HG03354 (cell line): ENCODE data around the gene ST3GAL3.

Source experiments
- ATAC-seq: cut with Tn5 transposase; IDR thresholded peaks from one replicate; pipeline ENCODE4 v1.9.1; 2021; ENCODE audit warnings: mild to moderate bottlenecking; ENCODE audit not compliant: unreplicated experiment, poor library complexity, severe bottlenecking

ST3GAL3 gene

GRCh38 chr1:43866201-43866600 lies 158.9 kb downstream of the ST3GAL3 start:
- ATAC-seq, result no peak

GRCh38 chr1:43867976-43868740 lies 160.8 kb downstream of the ST3GAL3 start:
- no peak for ATAC-seq

GRCh38 chr1:43868741-43869067 lies 161.4 kb downstream of the ST3GAL3 start:
- ATAC-seq, result no peak

- ATAC-seq, result no peak
These were observed 163.0 kb downstream of the ST3GAL3 start for GRCh38 chr1:43870306-43870705.

- ATAC-seq, result no peak
These were observed 164.0 kb downstream of the ST3GAL3 start for GRCh38 chr1:43871181-43871910.

GRCh38 chr1:43872280-43872679 lies 164.9 kb downstream of the ST3GAL3 start:
- no peak for ATAC-seq

- no peak for ATAC-seq
These were observed 166.5 kb downstream of the ST3GAL3 start for GRCh38 chr1:43873851-43874250.

GRCh38 chr1:43874716-43875115 lies 167.4 kb downstream of the ST3GAL3 start:
- ATAC-seq, result no peak

GRCh38 chr1:43875331-43875730 lies 168.0 kb downstream of the ST3GAL3 start:
- no peak for ATAC-seq

GRCh38 chr1:43877101-43877500 lies 169.8 kb downstream of the ST3GAL3 start:
- no peak for ATAC-seq

- no peak for ATAC-seq
These were observed 171.1 kb downstream of the ST3GAL3 start for GRCh38 chr1:43878440-43878839.

GRCh38 chr1:43878854-43879253 lies 171.5 kb downstream of the ST3GAL3 start:
- no peak for ATAC-seq

- no peak for ATAC-seq
These were observed 172.1 kb downstream of the ST3GAL3 start for GRCh38 chr1:43879414-43879813.

- ATAC-seq, result no peak
These were observed 172.7 kb downstream of the ST3GAL3 start for GRCh38 chr1:43879996-43880395.

GRCh38 chr1:43880604-43881003 lies 173.3 kb downstream of the ST3GAL3 start:
- ATAC-seq, result no peak

- ATAC-seq, result no peak
These were observed 174.1 kb downstream of the ST3GAL3 start for GRCh38 chr1:43881415-43881814.

GRCh38 chr1:43882763-43883162 lies 175.4 kb downstream of the ST3GAL3 start:
- ATAC-seq, result no peak

GRCh38 chr1:43883321-43883720 lies 176.0 kb downstream of the ST3GAL3 start:
- ATAC-seq, result no peak

- ATAC-seq, result no peak
These were observed 178.0 kb downstream of the ST3GAL3 start for GRCh38 chr1:43885279-43885801.

- no peak for ATAC-seq
These were observed 180.4 kb downstream of the ST3GAL3 start for GRCh38 chr1:43887748-43888147.

- ATAC-seq, result no peak
These were observed 183.5 kb downstream of the ST3GAL3 start for GRCh38 chr1:43890815-43891214.
